HG02943 (cell line): Measurements from ENCODE around the gene CCBE1.

ENCODE experiments used
- ATAC-seq: cut with Tn5 transposase; IDR thresholded peaks from one replicate; pipeline ENCODE4 v1.9.1; 2021; ENCODE audit warnings: mild to moderate bottlenecking, low read depth, moderate library complexity; ENCODE audit not compliant: unreplicated experiment

CCBE1 gene

DNA sequence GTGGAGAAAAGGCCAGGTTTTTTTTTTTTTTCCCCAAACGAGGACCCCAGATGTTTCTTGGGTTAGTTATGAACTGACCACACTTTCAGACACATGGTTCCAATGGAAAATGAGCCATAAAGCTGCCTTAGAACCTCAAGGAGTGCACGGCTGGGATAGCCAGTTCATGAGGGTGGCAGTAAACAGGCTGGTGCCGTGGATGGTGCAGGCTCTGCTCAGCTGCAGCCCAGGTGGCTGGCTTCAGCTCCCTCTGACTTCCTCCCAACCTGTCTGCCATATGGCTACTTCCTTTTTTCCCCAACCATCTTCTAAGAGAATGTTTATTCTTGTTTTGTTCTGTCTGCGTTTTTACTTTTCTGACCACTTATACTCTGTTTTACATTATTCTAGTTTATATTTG is 228.4 kb downstream of the CCBE1 start:
- no peak for ATAC-seq

DNA sequence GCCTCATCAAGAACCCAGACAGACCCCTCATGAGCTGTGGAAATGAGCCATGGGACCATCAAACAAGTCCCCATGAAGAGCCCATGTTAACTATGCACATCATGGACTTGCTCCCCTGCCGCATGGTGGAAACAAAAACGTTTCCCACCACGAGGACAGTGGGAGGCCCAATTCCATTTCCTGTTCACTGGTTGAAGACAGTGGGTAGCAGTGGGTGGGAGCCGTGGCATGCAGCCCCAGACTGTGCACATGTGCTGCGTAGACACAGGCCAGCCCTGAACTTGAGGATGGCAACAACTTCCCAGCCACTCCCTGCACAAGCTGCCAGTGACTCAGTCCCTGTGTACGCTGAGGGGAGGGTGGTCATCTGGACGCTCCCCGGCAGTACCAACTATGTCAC is 229.7 kb downstream of the CCBE1 start:
- no peak for ATAC-seq

DNA sequence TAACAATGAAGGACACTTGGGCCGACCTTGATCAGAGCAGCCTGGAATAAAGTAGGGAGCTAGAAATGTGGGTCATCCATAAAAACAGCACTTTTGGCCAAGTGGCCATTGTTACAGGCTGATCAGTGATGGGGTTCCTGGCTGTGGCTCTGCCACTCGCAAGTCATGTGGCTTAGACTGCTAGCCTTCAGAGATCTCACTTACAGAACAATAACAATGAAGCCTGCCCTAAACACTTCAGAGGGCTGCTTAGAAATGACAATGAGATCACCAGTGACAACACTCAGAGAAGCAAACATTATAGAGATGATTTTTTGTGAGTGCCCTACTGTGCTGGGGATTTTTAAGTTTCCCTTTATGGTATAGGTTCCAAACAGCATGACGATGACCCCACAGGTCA is 230.2 kb downstream of the CCBE1 start:
- no peak for ATAC-seq

DNA sequence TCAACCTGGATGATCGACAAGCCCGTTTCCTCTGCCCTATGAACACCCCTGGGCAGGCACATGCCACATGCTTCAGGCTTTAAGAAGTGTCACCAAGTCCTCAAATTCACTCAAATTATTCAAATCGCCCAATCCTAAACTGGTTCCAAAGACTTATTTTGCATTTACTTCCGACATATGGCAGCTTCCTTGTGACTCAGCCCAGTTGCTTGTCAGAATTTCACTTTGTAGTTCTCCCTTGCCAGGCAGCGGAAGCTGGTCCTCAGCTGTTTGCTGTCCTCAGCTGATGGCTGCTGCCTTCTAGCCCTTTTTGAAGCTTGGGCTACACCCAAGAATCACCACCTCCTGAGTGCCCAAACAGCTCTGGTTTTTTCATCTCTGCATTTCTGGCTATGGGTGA is 232.7 kb downstream of the CCBE1 start:
- ATAC-seq, result no peak

DNA sequence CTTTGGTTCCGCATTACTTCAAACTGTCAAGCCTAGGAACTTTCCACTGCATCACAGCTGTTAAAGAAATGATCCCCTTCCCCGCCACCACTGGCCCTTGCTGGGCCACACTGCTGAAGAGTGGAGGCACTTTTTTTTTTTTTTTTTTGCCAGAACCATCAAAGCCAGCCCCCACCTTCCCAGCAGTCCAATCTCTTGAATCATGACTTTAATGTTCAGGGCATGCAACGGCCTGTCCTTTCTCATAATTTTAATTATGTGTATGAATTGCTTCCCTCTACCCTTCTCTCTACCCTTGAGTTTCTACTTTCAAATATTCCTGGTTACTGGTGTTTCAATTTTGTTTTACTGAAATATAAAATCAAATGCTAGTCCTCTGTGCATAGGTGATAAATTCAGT is 236.1 kb downstream of the CCBE1 start:
- ATAC-seq, result no peak

DNA sequence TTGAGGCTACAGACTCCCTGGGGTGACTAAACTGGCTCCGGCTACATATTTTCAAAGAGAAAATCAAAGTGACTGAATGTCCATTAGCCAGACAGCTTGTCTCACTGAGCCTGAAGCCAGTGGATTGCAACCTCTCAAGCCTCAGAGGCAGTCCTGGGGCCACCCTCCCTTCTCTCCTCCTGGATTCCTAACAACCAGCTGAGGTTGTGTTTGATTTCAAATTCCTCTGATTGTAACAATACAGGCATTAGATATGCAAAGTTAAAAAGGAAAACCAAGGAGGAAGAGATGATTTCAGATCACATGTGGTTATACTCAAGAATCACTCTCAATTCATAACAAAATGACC is 237.2 kb downstream of the CCBE1 start:
- ATAC-seq, result no peak

DNA sequence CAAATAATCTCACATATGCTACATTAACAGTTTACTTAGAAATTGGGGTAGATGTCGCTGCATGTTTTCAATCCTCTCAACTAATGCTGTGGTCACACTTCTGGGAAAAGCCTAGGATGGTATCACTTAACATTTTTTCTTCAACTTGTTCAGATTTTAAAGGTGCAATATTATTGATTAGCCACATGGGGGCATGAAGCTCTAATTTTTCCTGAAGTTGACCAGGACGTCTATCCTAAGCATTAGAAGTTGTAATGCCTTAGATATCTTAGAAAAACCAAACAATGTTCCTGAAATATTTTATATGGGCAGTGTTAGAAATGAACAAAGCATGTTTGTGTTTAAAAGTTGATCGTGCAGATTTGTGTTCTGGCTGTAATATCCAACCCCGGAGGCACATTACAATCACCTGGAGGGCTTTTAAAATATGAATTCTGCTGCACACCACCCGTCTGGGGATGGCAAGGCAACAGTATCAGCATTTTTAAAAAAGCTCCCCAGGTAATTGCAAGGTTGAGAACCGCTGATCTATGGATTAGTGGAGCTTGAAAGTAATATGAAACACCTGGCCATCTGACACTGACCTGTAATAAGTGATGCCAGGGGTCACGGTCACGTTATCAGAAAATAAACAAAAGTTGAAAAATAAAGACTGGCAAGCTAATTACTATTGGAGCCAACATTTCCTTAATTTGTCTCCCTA is 237.7 kb downstream of the CCBE1 start:
- ATAC-seq, result no peak

DNA sequence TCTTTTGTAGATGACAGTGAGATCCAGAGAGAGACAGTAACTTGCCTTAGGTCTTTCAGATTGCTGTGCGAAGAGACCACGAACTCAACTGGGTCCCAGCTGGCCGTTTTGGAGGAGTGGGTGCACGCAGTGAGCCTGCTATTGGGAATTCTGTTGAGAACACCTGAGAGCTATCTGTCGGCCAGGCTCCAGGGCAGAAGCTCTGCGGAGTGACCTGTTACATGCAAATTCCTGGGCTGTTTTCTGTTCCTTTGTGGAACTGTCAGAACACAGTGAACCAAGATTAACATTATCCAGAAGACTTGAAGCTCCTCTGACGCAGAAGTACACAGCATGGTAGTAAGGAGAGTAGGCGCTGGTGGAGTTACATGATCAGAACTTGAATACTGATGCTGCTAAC is 238.6 kb downstream of the CCBE1 start:
- ATAC-seq, result no peak

DNA sequence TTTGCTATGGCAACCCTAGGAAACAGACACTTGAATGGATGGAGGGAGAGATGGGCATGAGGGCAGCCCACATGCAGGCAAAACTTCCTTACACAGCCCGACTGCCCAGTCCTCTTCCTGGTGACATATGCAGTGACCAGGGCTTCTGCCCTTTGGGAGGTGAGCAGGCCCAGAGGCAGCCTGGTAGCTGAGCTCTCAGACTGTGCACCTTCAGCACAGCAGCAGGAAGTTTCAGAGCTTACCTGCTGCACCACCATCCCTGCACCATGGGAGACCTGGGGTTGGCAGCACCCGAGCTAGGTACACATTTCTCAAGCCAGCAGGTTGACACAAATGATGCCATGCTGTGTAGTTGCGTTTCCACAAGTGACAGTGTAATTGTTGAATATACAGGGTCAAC is 240.6 kb downstream of the CCBE1 start:
- ATAC-seq, result no peak

DNA sequence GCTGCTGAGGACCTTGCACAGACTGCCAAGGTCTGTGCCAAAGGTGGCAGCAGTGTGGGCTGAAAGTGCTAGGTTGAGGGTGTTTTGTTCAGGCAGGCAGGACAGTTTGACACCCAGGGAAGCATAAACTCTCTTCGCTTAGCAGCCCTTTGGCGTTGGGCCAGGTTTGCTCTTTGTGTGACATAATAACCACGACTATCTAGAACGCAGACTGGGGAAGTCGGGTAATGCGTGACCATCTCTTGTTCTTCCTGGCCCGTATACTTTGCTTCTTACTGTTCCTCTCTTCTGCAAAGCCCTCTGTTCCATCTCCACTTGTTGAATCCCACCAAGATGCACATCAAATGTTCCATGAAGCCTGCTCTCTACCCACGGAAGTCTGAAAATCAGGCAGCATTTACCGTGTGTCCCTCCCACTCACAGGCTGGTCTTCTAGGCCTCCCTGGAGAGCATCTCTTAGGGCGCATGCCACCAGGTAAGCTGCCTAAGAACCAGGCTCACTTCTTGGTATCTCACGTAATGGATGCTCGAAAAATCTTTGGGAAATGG is 241.4 kb downstream of the CCBE1 start:
- ATAC-seq, result no peak

DNA sequence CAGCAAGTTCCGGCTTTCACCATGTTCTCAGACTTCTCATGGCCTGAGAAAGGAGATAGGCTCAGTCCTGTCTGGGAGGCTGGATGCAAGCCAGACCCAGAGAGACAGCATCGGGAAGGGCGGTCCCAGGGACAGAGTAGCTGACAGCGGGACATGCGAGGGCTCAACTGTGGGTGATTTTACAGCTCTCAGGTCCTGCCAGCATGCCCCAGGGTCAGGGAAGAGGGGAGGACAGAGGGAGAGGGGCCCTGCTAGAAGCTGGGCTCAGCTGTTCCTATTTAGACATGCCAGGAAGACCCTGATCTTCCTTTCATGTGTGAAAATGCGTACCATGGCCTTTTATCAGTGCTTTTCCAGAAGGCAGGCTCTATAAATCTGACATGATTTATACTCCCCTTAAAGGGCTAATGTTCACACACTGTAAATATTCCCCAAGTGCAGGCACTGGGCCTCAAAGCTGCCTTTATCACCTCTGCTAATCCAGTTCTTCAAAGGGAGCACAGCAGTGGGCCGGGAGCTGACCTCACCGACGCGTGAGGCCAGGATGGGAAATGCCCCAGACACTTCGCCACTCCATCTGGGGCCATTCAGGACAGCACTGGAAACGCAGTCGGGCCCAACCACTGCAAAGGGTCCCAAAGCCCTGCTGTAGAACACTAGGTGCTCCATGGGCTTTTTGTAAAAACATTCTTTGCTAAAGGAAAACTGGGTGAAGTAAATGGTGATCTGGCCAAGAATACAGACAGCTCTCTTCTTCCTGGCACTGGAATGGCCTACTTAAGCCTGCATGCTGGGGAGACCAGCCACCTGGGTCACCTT is 242.1 kb downstream of the CCBE1 start:
- ATAC-seq, result no peak

DNA sequence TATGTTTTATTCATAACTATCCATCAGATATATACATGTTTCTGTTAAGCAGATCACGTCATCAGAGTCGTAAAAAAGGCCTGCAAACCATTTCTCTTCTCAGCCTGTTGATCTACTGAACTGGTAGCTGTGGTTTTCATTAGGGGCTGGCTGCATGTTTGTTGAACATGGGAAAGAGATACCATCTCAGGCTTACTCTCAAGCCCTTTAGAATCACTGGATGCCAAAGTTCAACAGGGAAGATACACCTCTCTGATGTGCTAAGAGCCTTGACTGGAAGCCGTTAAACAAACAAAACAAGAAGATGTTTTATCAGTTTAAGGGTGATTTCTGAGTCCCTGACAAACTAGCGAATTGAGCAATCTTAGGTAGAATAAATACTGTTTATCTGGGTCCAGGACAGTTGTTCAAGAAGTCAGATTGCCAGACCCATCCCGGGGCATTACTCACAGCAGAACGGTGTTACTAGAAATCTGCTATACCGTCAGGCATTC is 243.7 kb downstream of the CCBE1 start:
- no peak for ATAC-seq

DNA sequence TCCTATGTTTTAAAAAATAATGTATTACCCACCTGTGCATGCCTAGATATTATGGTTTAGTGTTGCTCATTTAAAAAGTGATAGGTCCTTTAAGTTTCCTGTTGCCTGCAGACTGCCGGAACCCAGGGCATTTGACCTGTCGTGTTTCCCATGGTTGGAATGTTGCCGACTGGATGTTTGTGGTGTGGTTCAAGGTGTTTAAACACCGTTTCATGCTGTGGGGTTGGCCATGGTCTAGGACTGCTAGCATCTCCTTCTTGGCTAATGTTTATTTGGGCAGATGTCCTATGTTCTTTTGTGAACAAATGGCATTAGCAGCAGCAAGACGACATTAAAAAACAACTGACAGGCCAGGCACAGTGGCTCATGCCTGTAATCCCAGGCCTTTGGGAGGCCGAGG is 245.3 kb downstream of the CCBE1 start:
- no peak for ATAC-seq

DNA sequence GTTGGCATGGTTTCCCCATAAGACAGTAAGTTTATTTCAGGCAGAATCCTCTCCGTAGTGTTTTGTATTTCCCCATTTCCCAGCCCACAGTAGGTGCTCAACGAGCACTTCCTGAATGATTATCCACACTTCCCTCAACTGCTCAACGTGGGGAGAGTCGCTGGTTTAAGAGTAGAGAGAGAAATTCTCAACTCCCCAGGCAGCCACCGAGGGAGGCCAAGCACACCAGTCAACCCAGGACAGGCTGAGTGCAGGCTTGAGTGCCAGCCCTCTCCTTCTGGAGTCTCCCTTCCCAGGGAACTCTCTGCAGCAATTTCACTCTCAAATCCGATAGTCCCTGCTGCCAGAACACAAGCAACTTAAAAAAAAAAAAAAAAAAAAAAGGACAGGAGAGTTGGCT is 246.2 kb downstream of the CCBE1 start:
- ATAC-seq, result no peak

DNA sequence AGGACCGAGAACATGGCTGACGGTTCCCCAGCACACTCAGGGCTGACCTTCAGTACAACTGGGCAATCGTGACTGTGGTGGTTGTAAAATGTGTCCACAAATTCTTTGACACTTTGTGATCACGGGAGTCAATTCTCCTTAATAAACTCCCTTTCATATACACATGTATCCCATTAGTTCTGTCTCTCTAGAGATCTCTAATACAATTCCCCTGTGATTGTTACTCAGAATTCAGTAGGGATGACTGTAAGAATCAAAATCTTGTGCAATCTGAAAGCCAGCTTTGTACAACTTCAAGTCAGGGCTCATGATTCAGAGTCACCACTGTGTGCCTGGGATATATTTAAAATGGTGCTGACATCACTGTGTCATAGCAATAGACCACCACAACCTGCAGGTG is 248.7 kb downstream of the CCBE1 start:
- ATAC-seq, result no peak

DNA sequence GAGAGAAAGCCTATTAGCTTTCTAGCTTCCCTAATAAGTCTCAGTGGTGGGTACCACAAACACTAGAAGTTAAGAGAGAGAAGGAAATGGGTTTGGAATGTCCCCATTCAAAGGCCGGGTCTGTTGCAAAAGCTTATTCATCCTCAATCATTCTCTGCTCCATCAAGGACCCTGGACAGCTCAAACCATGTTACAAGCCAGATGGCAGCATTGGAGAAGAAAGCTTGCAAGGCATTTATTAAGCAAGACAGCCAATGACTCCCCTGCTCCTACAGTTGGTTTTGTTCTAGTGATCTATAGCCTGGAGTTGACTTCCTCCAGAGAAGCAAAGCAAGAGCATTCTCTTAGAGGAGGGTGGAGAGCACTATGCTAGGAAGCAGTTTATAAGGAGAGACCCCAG is 251.2 kb downstream of the CCBE1 start:
- ATAC-seq, result no peak

DNA sequence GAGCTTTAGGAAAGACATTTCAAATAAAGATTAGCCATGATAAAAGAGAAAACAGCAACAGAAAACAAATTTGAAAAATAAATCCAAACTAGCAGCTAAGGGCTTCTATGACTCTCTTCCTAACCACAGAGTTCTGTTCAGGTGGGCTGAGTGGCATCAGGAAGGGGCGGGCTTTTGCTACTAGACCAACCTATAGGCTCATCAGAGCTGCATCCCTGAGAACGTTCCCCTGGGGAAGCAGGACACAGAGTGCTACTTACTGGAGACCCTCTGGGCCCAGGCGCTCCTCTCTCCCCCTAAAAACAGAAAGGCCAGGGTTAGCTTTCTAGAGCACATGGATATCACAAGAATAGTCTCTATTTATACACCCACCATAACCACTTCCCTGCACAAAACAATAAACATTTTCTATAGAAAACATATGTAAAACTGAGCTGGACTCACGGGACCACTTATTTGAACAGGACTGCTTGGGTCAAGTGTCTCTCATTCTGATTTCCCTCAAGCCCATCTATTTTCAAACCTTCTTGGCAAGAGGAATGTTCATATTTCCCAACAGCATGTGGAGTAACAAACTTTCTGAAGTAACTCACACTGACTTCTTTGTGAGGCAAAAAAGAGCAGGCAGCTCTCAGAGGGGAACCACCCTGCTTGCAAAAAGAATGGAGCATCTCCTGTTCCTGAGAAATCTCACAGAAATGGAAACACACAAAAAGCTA is 259.2 kb downstream of the CCBE1 start:
- no peak for ATAC-seq

DNA sequence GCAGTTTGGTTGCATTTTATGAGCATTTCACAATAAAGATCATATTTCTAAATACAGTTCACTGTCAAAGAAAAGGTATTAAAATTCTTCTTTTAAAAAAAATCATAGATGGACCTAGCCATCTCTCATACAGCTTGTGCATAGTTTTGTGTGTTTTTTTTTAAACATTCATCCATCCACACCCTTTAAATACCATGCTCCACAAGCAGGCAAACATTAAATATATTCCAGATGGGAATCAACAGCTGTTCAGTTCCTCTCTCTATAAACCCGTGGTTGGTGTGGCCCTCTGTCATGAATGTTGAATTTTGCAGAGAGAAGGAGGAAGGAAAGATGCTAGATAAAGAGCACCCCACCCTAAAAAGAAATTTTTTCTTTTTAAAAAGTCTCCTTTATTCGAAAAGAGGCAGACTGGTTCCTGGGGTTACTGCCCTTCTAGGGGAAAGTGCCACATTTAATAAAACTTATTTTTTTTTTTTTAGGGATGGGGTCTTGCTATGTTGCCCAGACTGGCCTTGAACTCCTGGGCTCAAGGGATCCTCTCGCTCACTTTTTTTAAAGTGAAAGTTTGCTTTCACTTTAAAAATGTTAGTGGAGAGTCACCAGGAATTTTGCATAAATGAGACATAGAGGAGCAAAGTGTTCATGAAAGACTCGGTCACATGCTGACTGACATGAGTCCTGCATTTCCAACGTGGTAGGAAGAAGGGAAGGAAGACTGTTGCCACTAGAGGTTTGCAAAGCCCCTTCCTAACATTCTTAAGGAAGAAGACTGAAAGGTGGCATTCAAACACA is 264.2 kb downstream of the CCBE1 start:
- ATAC-seq, result no peak

DNA sequence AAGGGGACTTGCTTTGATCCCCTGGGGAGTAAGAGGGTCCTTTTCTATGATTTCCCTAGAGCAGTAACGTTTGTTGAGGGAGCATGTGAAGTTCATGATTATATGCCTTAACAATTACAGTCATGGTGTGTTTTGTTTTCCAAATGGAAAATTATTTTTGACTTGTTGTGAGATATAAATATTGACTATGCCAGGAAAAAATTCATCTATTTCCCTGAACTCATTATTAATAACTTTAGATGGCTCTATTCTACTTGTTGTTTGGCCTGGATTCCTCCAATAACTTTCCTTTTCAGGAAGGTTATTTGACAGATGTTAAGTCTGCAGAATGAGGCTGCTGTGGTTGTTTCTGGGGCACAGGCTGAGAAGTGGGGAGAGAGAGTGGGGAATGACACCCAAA is 266.1 kb downstream of the CCBE1 start:
- ATAC-seq, result no peak

DNA sequence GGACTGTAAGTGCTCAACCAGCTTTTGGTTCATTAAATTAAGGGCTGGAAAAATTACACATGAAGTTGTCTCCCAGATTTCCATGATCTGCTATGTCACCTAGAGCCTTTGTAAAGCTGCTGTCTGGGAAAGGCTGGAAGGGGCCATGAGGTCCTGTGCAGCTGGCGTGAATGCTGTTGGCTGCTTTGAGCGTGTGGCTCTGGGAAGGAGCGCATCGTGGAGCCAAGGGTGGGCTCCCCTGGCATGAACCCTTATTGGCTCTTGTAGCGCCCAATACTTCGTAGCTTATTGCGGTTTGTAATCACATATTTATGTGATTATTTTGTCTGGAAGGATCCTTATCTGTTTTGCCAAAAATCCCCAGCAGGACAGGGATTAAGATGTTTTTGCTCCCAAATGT is 267.6 kb downstream of the CCBE1 start:
- no peak for ATAC-seq
